ENCODE results near the gene MYO5C. TPM values are rescaled to one million over a fixed set of nuclear protein-coding genes. Genes with fewer than 3 reads are reported as not detected.

Gene MYO5C
- total and polyA plus RNA-seq, 10 of the 15 experiments (the other 5 are each of a cell fraction or from before 2014, with no cell fraction given), result 0.29 to 1.3 (median 0.75) TPM

- H3K4me2 ChIP-seq (ENCODE audit: control insufficient read depth, insufficient read depth), result no peak overlapping the region
- intact Hi-C loops (cut with micrococcal nuclease; ENCODE audit: unreplicated experiment), result loop anchor here (2.0 to 5.0 kb wide), 3 partner anchors 73 to 310 kb away; partner anchors contain the start of gene ARPP19
- CTCF ChIA-PET, result interaction anchor here (0.9 to 10.5 kb wide), 24 partner anchors 8 to 774 kb away, joined by 3 to 191 read pairs (median 6); no protein-coding TSS in a partner anchor
- H3K79me2 ChIP-seq (ENCODE audit: control insufficient read depth, insufficient read depth, low read length), result no peaks in the 10 kb centered on the region
- TF ChIP-seq RELA (IDR thresholded peaks at IDR 0.05; ENCODE audit: borderline replicate concordance, partially characterized antibody), result no peak
- no peak for TF ChIP-seq CTCF (IDR thresholded peaks at IDR 0.05 in 2 of 3, conservative IDR thresholded peaks at IDR 0.05 in 1 of 3; ENCODE audit: control insufficient read depth in 2 of 3, extremely low read depth in 1 of 3, insufficient read depth in 1 of 3, low read depth in 3 of 3, low read length in 3 of 3)
- TF ChIP-seq ZBED1 (IDR thresholded peaks at IDR 0.05; ENCODE audit: borderline replicate concordance), result no peak
- TF ChIP-seq NKRF (conservative IDR thresholded peaks at IDR 0.05), result no peak
- no peak for TF ChIP-seq SUZ12 (IDR thresholded peaks at IDR 0.05; ENCODE audit: unreplicated experiment)
- WGBS (ENCODE audit: insufficient coverage, insufficient replicate concordance, low lambda C conversion rate, missing lambda C conversion rate), result 80% methylated on average over 5 of the region's 5 CpGs
- H3K36me3 ChIP-seq (ENCODE audit: control insufficient read depth in 2 of 2, insufficient read depth in 2 of 2, low read length in 1 of 2), result no peaks in the 10 kb centered on the region
- no TSS peak for BruUV-seq (replicated peaks)
- RAD21 ChIA-PET (ENCODE audit: unreplicated experiment), result interaction anchor here (0.6 to 11.0 kb wide), 21 partner anchors 8 to 494 kb away, joined by 3 to 121 read pairs (median 5); partner anchors contain the start of gene ARPP19
- peaks cover 26% of the 10 kb centered on the region for H3K4me1 ChIP-seq (ENCODE audit: control insufficient read depth, insufficient read depth, low read length)
- no peak for FAIRE-seq
- H3K27ac ChIP-seq (ENCODE audit: control insufficient read depth, insufficient read depth), result no peak overlapping the region
- ATAC-seq, result no peak
- no peak overlapping the region for H2AFZ ChIP-seq (ENCODE audit: control insufficient read depth, low read depth, low read length)
- no peaks in the 10 kb centered on the region for H3K27me3 ChIP-seq (replicated peaks in 1 of 2; ENCODE audit: control insufficient read depth in 2 of 2, insufficient read depth in 2 of 2, low read length in 1 of 2)
- no peaks in the 10 kb centered on the region for H3K9me3 ChIP-seq (replicated peaks; ENCODE audit: control insufficient read depth, insufficient read depth, low read length)
- no peak for DNase-seq (ENCODE audit: low read depth, low spot score)
- POLR2A ChIA-PET, result interaction anchor here (0.6 kb wide), 2 partner anchors 246 to 292 kb away, joined by 4 read pairs; no protein-coding TSS in a partner anchor
- no peaks in the 10 kb centered on the region for H4K20me1 ChIP-seq (ENCODE audit: control insufficient read depth, insufficient read depth)
- in situ Hi-C loops (cut with MboI), result no loop called here
- SMC1A ChIA-PET (ENCODE audit: uncharacterized antibody, unreplicated experiment), result interaction anchor here (0.9 to 10.7 kb wide), 32 partner anchors 9 to 522 kb away, joined by 3 to 143 read pairs (median 5); no protein-coding TSS in a partner anchor
- no peak overlapping the region for H3K4me3 ChIP-seq
- H3K9ac ChIP-seq (ENCODE audit: control insufficient read depth, insufficient read depth, low read length), result no peak overlapping the region
Observed at GRCh38 chr15:52257734-52258062, 37.9 kb downstream of the MYO5C start.

Data from GM12878 (cell line).